Measurements from ENCODE around the gene FAM120C. TPM values are rescaled to one million over a fixed set of nuclear protein-coding genes. Genes with fewer than 3 reads are reported as not detected.

The FAM120C gene
- 10 to 100 TPM in 1 of 8 experiments, 1 to 10 TPM in 7; 2.5 to 10.4 (median 4.5) TPM for total RNA-seq

- peak; percentile 58 to 83 (median 78) for ATAC-seq (replicated peaks in 6 of 8)
- in situ Hi-C loops (cut with MboI; ENCODE audit: low pct_unique_long_range_greater_than_20kb in 2 of 9, low sequenced_read_pairs in 9 of 9, unreplicated experiment in 9 of 9): loop anchor here in 1 of 9 experiments (25.0 kb wide), 1 partner anchor 104 kb away; no protein-coding TSS in a partner anchor
- WGBS, 10 experiments: 0% methylated on average over 4 of the region's 70 CpGs; no CpG with 5 or more reads in 9 of the 10 experiments
- Histone ChIP-seq H3K4me3 (peak within 1 kb of the TSS; percentile 51 to 97 (median 59)), H3K4me1 (replicated peaks in 1 of 2) (peaks cover 0 to 23% of the 10 kb centered on the region in 2 donors), H3K27ac (peak within 1 kb of the TSS; percentile 100)
These were observed at the start of gene FAM120C for GRCh38 chrX:54182864-54183613. Gene FAM120C, minus strand, starts transcription at chrX:54183254. Its CDS starts 56 bp downstream, at chrX:54183198.

- ATAC-seq (replicated peaks in 6 of 8): no peak
- Histone ChIP-seq H3K27ac (no peak overlapping the region), H3K4me1 (replicated peaks in 1 of 2) (no peaks in the 10 kb centered on the region), H3K4me3 (no peak overlapping the region)
- WGBS, 10 experiments: 0 to 100% (median 93%) methylated on average over 1 to 4 of the region's 4 CpGs; no CpG with 5 or more reads in 1 of the 10 experiments
- in situ Hi-C loops (cut with MboI; ENCODE audit: low pct_unique_long_range_greater_than_20kb in 2 of 9, low sequenced_read_pairs in 9 of 9, unreplicated experiment in 9 of 9): no loop called here
These were observed 47.5 kb upstream of the FAM120C start for GRCh38 chrX:54230435-54231148.

- in situ Hi-C loops (cut with MboI; ENCODE audit: low pct_unique_long_range_greater_than_20kb in 2 of 9, low sequenced_read_pairs in 9 of 9, unreplicated experiment in 9 of 9): no loop called here
- Histone ChIP-seq H3K4me3 (no peak overlapping the region), H3K4me1 (replicated peaks in 1 of 2) (no peaks in the 10 kb centered on the region), H3K27ac (no peak overlapping the region)
- WGBS, 10 experiments: 20% methylated on average over 1 of the region's 2 CpGs; no CpG with 5 or more reads in 8 of the 10 experiments
- peak in 2 of 8 experiments; percentile 27 to 58 for ATAC-seq (replicated peaks in 6 of 8)
These were observed 40.5 kb upstream of the FAM120C start for GRCh38 chrX:54223581-54223980.

GRCh38 chrX:54213603-54214002 is 30.5 kb upstream of the FAM120C start:
- WGBS, 10 experiments: 45 to 100% (median 88%) methylated on average over 2 to 3 of the region's 3 CpGs; no CpG with 5 or more reads in 2 of the 10 experiments
- no peak overlapping the region for H3K27ac ChIP-seq
- no peaks in the 10 kb centered on the region for H3K4me1 ChIP-seq (replicated peaks in 1 of 2)
- in situ Hi-C loops (cut with MboI; ENCODE audit: low pct_unique_long_range_greater_than_20kb in 2 of 9, low sequenced_read_pairs in 9 of 9, unreplicated experiment in 9 of 9): no loop called here
- no peak for ATAC-seq (replicated peaks in 6 of 8)
- no peak overlapping the region for H3K4me3 ChIP-seq

GRCh38 chrX:54208531-54208930 is 25.5 kb upstream of the FAM120C start:
- in situ Hi-C loops (cut with MboI; ENCODE audit: low pct_unique_long_range_greater_than_20kb in 2 of 9, low sequenced_read_pairs in 9 of 9, unreplicated experiment in 9 of 9): no loop called here
- WGBS, 10 experiments: 55% methylated on average over 3 of the region's 3 CpGs; no CpG with 5 or more reads in 9 of the 10 experiments

GRCh38 chrX:54198262-54198661 is 15.2 kb upstream of the FAM120C start:
- in situ Hi-C loops (cut with MboI; ENCODE audit: low pct_unique_long_range_greater_than_20kb in 2 of 9, low sequenced_read_pairs in 9 of 9, unreplicated experiment in 9 of 9): loop anchor here in 1 of 9 experiments (25.0 kb wide), 1 partner anchor 89 kb away; no protein-coding TSS in a partner anchor
- no peak overlapping the region for H3K4me3 ChIP-seq
- no peaks in the 10 kb centered on the region for H3K4me1 ChIP-seq (replicated peaks in 1 of 2)
- no peak overlapping the region for H3K27ac ChIP-seq
- WGBS, 10 experiments: 3 to 70% (median 53%) methylated on average over 2 to 6 of the region's 6 CpGs; no CpG with 5 or more reads in 7 of the 10 experiments
- no peak for ATAC-seq (replicated peaks in 6 of 8)

More at GRCh38 chrX:54208531-54208930, 25.5 kb upstream of the FAM120C start:
- ATAC-seq (replicated peaks in 6 of 8): no peak
- Histone ChIP-seq H3K4me1 (replicated peaks in 1 of 2) (no peaks in the 10 kb centered on the region), H3K4me3 (no peak overlapping the region), H3K27ac (no peak overlapping the region)

GRCh38 chrX:54194982-54195588 is 12.0 kb upstream of the FAM120C start:
- Histone ChIP-seq H3K27ac (no peak overlapping the region), H3K4me1 (replicated peaks in 1 of 2) (no peaks in the 10 kb centered on the region), H3K4me3 (no peak overlapping the region)
- ATAC-seq (replicated peaks in 6 of 8): no peak
- in situ Hi-C loops (cut with MboI; ENCODE audit: low pct_unique_long_range_greater_than_20kb in 2 of 9, low sequenced_read_pairs in 9 of 9, unreplicated experiment in 9 of 9): loop anchor here in 1 of 9 experiments (25.0 kb wide), 1 partner anchor 92 kb away; no protein-coding TSS in a partner anchor

GRCh38 chrX:54193085-54193821 is 10.2 kb upstream of the FAM120C start:
- ATAC-seq (replicated peaks in 6 of 8): peak in 1 of 8 experiments; percentile 94
- in situ Hi-C loops (cut with MboI; ENCODE audit: low pct_unique_long_range_greater_than_20kb in 2 of 9, low sequenced_read_pairs in 9 of 9, unreplicated experiment in 9 of 9): loop anchor here in 1 of 9 experiments (25.0 kb wide), 1 partner anchor 94 kb away; no protein-coding TSS in a partner anchor
- Histone ChIP-seq H3K4me1 (replicated peaks in 1 of 2) (no peaks in the 10 kb centered on the region), H3K27ac (no peak overlapping the region), H3K4me3 (no peak overlapping the region)
- WGBS, 10 experiments: 48 to 100% (median 80%) methylated on average over 1 to 4 of the region's 4 CpGs; no CpG with 5 or more reads in 4 of the 10 experiments

GRCh38 chrX:54184474-54184873 is 1.4 kb upstream of the FAM120C start:
- H3K4me3 ChIP-seq: no peak overlapping the region
- H3K4me1 ChIP-seq (replicated peaks in 1 of 2): peaks cover 0 to 18% of the 10 kb centered on the region in 2 donors
- in situ Hi-C loops (cut with MboI; ENCODE audit: low pct_unique_long_range_greater_than_20kb in 2 of 9, low sequenced_read_pairs in 9 of 9, unreplicated experiment in 9 of 9): loop anchor here in 1 of 9 experiments (25.0 kb wide), 1 partner anchor 103 kb away; no protein-coding TSS in a partner anchor
- no peak overlapping the region for H3K27ac ChIP-seq
- 17 to 100% (median 90%) methylated on average over 1 to 2 of the region's 2 CpGs; no CpG with 5 or more reads in 5 of the 10 experiments for WGBS, 10 experiments
- ATAC-seq (replicated peaks in 6 of 8): no peak

- 29 to 33% methylated on average over 1 to 19 of the region's 36 CpGs; no CpG with 5 or more reads in 8 of the 10 experiments for WGBS, 10 experiments
- H3K4me3 ChIP-seq: peak overlapping the region; percentile 51 to 97 (median 59)
- H3K27ac ChIP-seq: peak overlapping the region; percentile 100
- in situ Hi-C loops (cut with MboI; ENCODE audit: low pct_unique_long_range_greater_than_20kb in 2 of 9, low sequenced_read_pairs in 9 of 9, unreplicated experiment in 9 of 9): loop anchor here in 1 of 9 experiments (25.0 kb wide), 1 partner anchor 105 kb away; no protein-coding TSS in a partner anchor
- peaks cover 0 to 23% of the 10 kb centered on the region in 2 donors for H3K4me1 ChIP-seq (replicated peaks in 1 of 2)
- ATAC-seq (replicated peaks in 6 of 8): peak; percentile 59 to 77 (median 74)
These were observed 725 bp downstream of the FAM120C start for GRCh38 chrX:54182194-54182863.

- H3K4me3 ChIP-seq: peak overlapping the region; percentile 51 to 97 (median 59)
- peaks cover 0 to 23% of the 10 kb centered on the region in 2 donors for H3K4me1 ChIP-seq (replicated peaks in 1 of 2)
- H3K27ac ChIP-seq: no peak overlapping the region
- in situ Hi-C loops (cut with MboI; ENCODE audit: low pct_unique_long_range_greater_than_20kb in 2 of 9, low sequenced_read_pairs in 9 of 9, unreplicated experiment in 9 of 9): loop anchor here in 1 of 9 experiments (25.0 kb wide), 1 partner anchor 106 kb away; no protein-coding TSS in a partner anchor
- no peak for ATAC-seq (replicated peaks in 6 of 8)
- WGBS, 10 experiments: 0 to 80% (median 20%) methylated on average over 1 to 4 of the region's 4 CpGs; no CpG with 5 or more reads in 3 of the 10 experiments
These were observed 1.7 kb downstream of the FAM120C start for GRCh38 chrX:54181202-54181953.
